Transverse colon (tissue), 4 donors: Measurements from ENCODE around the gene LCNL1. TPM values are rescaled to one million over a fixed set of nuclear protein-coding genes. Genes with fewer than 3 reads are reported as not detected.

Experiments
- DNase-seq: peaks from one replicate; pipeline ENCODE4 v3.0.0-alpha.2; 2019
- H3K27ac ChIP-seq, 4 donors: fragments of 200-600 bp; sonication (generic); 2 replicates each; pipeline ENCODE4 v1.5.1; 2016 to 2018; ENCODE audit warnings: inconsistent platforms in 4 of 4
- H3K27me3 ChIP-seq: fragments of 200-600 bp; sonication (generic); 2 replicates; pipeline ENCODE4 v1.5.1; 2017; ENCODE audit warnings: inconsistent platforms
- H3K36me3 ChIP-seq, 4 donors: fragments of 200-600 bp; sonication (generic); 2 replicates each; pipeline ENCODE4 v1.5.1; 2017 to 2019; ENCODE audit warnings: inconsistent platforms in 4 of 4
- H3K4me1 ChIP-seq, 4 donors: fragments of 200-600 bp; sonication (generic); 2 replicates each; pipeline ENCODE4 v1.5.1; 2017 to 2020; ENCODE audit warnings: inconsistent platforms in 4 of 4
- H3K4me3 ChIP-seq, 4 donors: fragments of 200-600 bp; sonication (generic); 1 replicate in 1 of 4; 2 replicates in 3 of 4; pipeline versions ENCODE4 v1.5.1 to v1.6.1; 2017 to 2019; ENCODE audit warnings: inconsistent platforms in 4 of 4
- H3K9me3 ChIP-seq, 2 donors: fragments of 200-600 bp; sonication (generic); 2 replicates each; pipeline ENCODE4 v1.5.1; 2017 to 2019; ENCODE audit warnings: inconsistent platforms in 2 of 2
- EP300 ChIP-seq: sonication (generic); formaldehyde crosslinking; IDR thresholded peaks from one replicate; pipeline ENCODE4 v1.6.1; 2017; ENCODE audit warnings: antibody characterized with exemption, low read depth
- POLR2A ChIP-seq: fragments of 450-650 bp; IDR thresholded peaks from one replicate; pipeline ENCODE4 v1.6.1; 2016; ENCODE audit warnings: antibody characterized with exemption, mild to moderate bottlenecking, moderate library complexity
- POLR2AphosphoS5 ChIP-seq, 3 donors: sonication (generic); formaldehyde crosslinking; IDR thresholded peaks; one replicate each; pipeline ENCODE4 v1.6.1; 2016; ENCODE audit warnings: antibody characterized with exemption in 3 of 3
- WGBS, 2 donors: methylation state at CpG; one replicate each; pipeline ENCODE4 v1.1.5; 2018; ENCODE audit warnings: low coverage in 1 of 2; 5-methylcytosine and 5-hydroxymethylcytosine counted together
- in situ Hi-C, 4 donors: fragments of 200-750 bp; cut with MboI; loops; one replicate each; pipeline versions ENCODE4 v1.15.0 to v1.15.1; 2017; ENCODE audit warnings: low sequenced_read_pairs in 3 of 4, low pct_ligation_motif_present in 1 of 4, low pct_unique_long_range_greater_than_20kb in 1 of 4
- intact Hi-C: fragments of 100-400 bp; cut with DNase I; formaldehyde crosslinking; loops from one replicate; pipeline ENCODE4 v1.15.1; 2023; ENCODE audit warnings: low total_unique reads
- total RNA-seq, 4 donors: library from RNA; depleted of rRNA; stranded (reverse); fragments of >200 nt; gene quantifications; one replicate each; pipeline ENCODE4 v1.1.0, GENCODE V29; 2016
- TF ChIP-seq, protein P1 (sequence below), 5 experiments: fragments of 200-600 bp in 3 of 5; fragments of 450-650 bp in 2 of 5; sonication (generic) in 3 of 5; IDR thresholded peaks; 1 replicate in 2 of 5; 2 replicates in 3 of 5; pipeline ENCODE4 v1.5.1; 2016 to 2017; ENCODE audit warnings: antibody characterized with exemption in 5 of 5, inconsistent platforms in 3 of 5, mild to moderate bottlenecking in 2 of 5, moderate library complexity in 1 of 5

The LCNL1 gene
- total RNA-seq, 4 donors from 2014 or later = 0.27 to 0.75 TPM; not detected in 2

DNA sequence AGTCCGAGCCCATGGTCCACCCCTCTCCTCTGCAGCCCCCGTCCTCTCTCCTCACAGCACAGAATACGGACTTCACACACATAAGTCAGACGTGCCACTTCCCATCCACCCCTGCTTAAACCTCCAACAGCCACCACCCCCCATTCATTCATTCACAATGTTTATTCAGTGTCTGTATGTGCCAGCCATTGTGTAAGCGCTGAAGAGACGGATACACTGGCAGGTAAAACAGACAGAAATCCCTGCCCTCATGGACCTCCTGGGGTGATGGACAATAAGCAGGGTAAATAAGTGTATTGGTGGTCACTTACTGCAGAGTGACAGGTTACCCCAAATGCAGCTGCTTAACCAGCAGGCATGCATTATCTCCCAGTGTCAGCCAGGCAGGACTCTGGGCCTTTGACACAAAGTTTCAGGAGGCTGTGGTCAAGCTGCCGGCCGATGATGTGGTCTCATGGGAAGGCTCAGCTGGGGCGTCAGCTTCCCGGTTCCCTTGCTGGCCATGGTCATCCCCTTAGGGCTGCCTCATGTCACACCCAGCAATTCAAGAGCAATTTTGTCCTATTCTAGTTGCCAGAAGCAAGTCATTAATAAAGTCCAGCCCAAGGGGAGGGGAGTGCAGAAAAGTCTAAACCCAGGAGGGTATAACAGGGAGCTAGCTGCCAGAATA, 7.6 kb downstream of the LCNL1 start:
- in situ Hi-C loops (no loop called here), intact Hi-C loops (no loop called here)
- no peak overlapping the region for H3K4me3 ChIP-seq
- peaks cover 9 to 33% (median 26%) of the 10 kb centered on the region in 4 donors for H3K4me1 ChIP-seq
- H3K36me3 ChIP-seq = no peaks in the 10 kb centered on the region
- no peak for DNase-seq
- H3K27ac ChIP-seq = no peak overlapping the region
- H3K27me3 ChIP-seq = peaks cover 34% of the 10 kb centered on the region
- H3K9me3 ChIP-seq = no peaks in the 10 kb centered on the region
- WGBS, 2 donors = 50 to 70% methylated on average over 1 to 10 of the region's 10 CpGs
- TF ChIP-seq POLR2AphosphoS5 (IDR thresholded peaks at IDR 0.05) (no peak), POLR2A (no peak), EP300 (no peak)
- TF ChIP-seq, protein P1, sequence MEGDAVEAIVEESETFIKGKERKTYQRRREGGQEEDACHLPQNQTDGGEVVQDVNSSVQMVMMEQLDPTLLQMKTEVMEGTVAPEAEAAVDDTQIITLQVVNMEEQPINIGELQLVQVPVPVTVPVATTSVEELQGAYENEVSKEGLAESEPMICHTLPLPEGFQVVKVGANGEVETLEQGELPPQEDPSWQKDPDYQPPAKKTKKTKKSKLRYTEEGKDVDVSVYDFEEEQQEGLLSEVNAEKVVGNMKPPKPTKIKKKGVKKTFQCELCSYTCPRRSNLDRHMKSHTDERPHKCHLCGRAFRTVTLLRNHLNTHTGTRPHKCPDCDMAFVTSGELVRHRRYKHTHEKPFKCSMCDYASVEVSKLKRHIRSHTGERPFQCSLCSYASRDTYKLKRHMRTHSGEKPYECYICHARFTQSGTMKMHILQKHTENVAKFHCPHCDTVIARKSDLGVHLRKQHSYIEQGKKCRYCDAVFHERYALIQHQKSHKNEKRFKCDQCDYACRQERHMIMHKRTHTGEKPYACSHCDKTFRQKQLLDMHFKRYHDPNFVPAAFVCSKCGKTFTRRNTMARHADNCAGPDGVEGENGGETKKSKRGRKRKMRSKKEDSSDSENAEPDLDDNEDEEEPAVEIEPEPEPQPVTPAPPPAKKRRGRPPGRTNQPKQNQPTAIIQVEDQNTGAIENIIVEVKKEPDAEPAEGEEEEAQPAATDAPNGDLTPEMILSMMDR (IDR thresholded peaks at IDR 0.05) = no peak

DNA sequence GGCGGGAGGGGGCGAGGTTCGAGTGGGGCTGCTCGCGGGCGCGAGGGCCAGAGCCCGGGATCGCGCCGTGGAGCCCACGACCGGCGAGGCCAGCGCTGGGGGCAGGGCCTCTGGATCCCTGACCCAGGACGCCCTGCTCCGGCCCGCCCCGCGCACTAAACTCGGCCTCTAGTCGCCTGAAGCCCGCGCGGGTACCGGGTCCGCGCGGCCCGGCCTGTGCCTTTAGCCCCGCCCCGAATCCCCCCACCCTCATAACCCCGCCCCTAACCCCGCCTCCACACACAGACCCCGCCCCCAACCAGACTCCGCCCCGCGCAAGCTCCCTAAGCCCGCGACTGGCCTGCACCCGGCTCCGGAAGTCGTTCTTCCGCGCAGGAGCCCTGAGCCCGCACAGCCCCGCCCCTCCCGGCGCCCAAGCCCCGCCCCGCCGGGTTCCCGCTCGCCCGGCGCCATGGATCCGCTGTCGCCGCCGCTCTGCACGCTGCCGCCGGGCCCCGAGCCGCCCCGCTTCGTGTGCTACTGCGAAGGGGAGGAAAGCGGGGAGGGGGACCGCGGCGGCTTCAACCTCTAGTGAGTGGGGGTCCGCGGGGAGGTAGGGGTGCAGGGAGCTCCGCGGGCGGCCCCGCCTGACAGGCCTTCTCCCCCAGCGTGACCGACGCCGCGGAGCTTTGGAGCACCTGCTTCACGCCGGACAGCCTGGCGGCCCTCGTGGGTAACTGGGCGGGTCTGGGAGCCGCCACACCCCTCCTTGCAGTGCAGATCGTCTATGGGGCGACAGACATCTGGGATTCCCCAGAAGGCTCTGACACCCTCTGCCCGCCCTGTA, 9.4 kb downstream of the LCNL1 start, which contains the start of gene PAXX:
Gene PAXX, plus strand, starts transcription at position 430 of the 826 bp plus-strand sequence. Its CDS starts 22 bp downstream, at position 452.
- Histone ChIP-seq H3K4me1 (peaks cover 26 to 52% (median 43%) of the 10 kb centered on the region in 4 donors), H3K27ac (peak within 1 kb of the TSS; percentile 93 to 96 (median 94)), H3K9me3 (no peaks in the 10 kb centered on the region), H3K36me3 (no peaks in the 10 kb centered on the region), H3K4me3 (peak within 1 kb of the TSS; percentile 64 to 79 (median 66)), H3K27me3 (peaks cover 28% of the 10 kb centered on the region)
- TF ChIP-seq EP300 = no peak
- TF ChIP-seq POLR2AphosphoS5 (IDR thresholded peaks at IDR 0.05) = peak in 1 of 3 donors; percentile 66
- peak; percentile 18 for TF ChIP-seq POLR2A
- TF ChIP-seq, protein P1 (IDR thresholded peaks at IDR 0.05) = peak in 1 of 5 experiments; percentile 22
- DNase-seq = peak; percentile 96
- in situ Hi-C loops = no loop called here
- whole genome bisulfite sequencing, 2 donors = 1% methylated on average over 20 of the region's 92 CpGs; no CpG with 5 or more reads in 1 of the 2 donors
- intact Hi-C loops = no loop called here

DNA sequence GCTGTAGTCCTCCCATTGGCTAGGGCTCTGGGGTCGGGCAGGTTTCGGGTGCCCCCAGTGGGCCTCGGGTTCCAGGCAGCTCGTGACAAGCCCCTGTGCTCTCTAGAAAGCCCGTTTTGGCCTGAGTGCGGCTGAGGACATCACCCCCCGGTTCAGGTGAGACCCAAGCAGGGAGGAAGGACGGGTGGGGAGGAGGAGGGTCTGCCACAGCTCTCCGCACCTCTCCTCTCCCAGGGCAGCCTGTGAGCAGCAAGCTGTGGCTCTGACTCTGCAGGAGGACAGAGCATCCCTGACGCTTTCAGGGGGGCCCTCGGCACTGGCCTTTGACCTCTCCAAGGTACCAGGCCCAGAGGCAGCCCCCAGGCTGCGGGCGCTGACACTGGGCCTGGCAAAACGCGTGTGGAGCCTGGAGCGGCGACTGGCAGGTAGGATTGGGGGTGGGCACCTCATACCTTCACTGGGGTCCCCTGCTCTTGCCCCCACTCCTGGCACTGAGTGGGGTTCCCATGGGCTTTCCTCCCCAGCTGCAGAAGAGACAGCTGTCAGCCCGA, 10.1 kb downstream of the LCNL1 start:
- in situ Hi-C loops = no loop called here
- 30 to 40% methylated on average over 1 to 17 of the region's 18 CpGs for WGBS, 2 donors

More for the DNA sequence above, 10.1 kb downstream of the LCNL1 start:
- peak overlapping the region; percentile 93 to 96 (median 94) for H3K27ac ChIP-seq
- TF ChIP-seq POLR2AphosphoS5 (IDR thresholded peaks at IDR 0.05) = no peak
- no peak for TF ChIP-seq EP300
- TF ChIP-seq POLR2A = peak; percentile 5
- TF ChIP-seq, protein P1 (IDR thresholded peaks at IDR 0.05) = no peak
- DNase-seq = no peak
- intact Hi-C loops = no loop called here
- peak overlapping the region; percentile 64 to 79 (median 66) for H3K4me3 ChIP-seq
- no peaks in the 10 kb centered on the region for H3K9me3 ChIP-seq
- peaks cover 25% of the 10 kb centered on the region for H3K27me3 ChIP-seq
- H3K4me1 ChIP-seq = peaks cover 30 to 57% (median 49%) of the 10 kb centered on the region in 4 donors
- H3K36me3 ChIP-seq = no peaks in the 10 kb centered on the region
